Dendritic cell treated with granulocyte-macrophage colony-stimulating factor and Interleukin-4, amounts not matched to agents 40 ng/mL and 50 ng/mL, for 4 days (primary cell): ENCODE results near the gene PRPSAP1.

Experiments used
- H3K27ac Mint-ChIP-seq: one replicate; pipeline ENCODE4 v1.8.0; 2022; ENCODE audit warnings: mild to moderate bottlenecking, mixed read lengths
- H3K27me3 Mint-ChIP-seq: one replicate; pipeline ENCODE4 v1.8.0; 2022; ENCODE audit warnings: mild to moderate bottlenecking, mixed read lengths
- H3K36me3 Mint-ChIP-seq: one replicate; pipeline ENCODE4 v1.8.0; 2022; ENCODE audit warnings: low read depth, mixed read lengths
- H3K4me1 Mint-ChIP-seq: one replicate; pipeline ENCODE4 v1.8.0; 2022; ENCODE audit warnings: low read depth, mixed read lengths
- H3K4me3 Mint-ChIP-seq: one replicate; pipeline ENCODE4 v1.8.0; 2022; ENCODE audit warnings: mild to moderate bottlenecking, moderate library complexity, mixed read lengths
- H3K9me3 Mint-ChIP-seq: one replicate; pipeline ENCODE4 v1.8.0; 2022; ENCODE audit warnings: mixed read lengths
- intact Hi-C: fragments of 100-400 bp; cut with micrococcal nuclease; formaldehyde crosslinking; loops from one replicate; pipeline ENCODE4 v1.15.0; 2022

The PRPSAP1 gene

GRCh38 chr17:76378548-76379274, 25.0 kb upstream of the PRPSAP1 start:
- Mint-ChIP-seq H3K27ac (no peak overlapping the region), H3K9me3 (no peaks in the 10 kb centered on the region)

DNA sequence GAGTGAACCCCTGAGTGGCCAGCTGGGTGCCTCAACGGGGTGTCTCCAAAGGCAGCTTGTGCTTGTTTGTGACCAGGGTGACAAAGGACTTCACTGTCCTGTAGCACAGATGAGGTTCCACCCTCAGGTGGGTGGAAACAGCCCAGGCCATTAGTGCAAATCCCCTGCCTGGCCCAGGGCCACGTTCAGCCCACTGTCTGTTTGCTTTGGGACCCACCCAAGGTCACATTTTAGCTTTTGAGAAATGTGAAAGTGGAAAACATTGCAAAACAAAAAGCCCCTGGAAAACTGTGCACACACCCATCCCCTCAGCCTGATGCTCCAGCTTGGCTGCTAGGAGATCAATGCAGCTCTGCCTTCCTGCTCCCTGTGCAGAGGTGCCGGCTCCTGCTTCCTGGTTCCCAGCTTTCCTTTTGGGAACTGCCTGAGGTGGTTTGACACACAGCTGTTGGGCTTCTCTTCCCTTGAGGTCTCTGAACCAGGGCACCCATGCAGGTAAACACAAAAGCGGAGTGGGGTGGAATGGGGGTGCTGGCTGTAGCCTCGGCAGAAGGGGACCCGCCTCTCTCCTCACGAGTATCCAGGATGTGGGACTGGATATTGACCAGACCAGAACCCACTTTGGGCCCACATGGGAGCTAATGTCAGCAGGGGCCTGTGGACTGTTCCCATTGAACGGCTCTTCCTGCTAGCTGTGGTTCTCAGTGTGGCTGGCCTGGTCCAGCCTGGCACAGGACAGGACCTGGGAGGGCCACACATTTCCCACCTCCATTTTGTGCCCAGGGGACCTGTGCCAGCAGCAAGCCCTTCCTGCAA, 22.8 kb upstream of the PRPSAP1 start:
- H3K36me3 Mint-ChIP-seq: no peaks in the 10 kb centered on the region
- peaks cover 9% of the 10 kb centered on the region for H3K27me3 Mint-ChIP-seq
- intact Hi-C loops: no loop called here
- no peak overlapping the region for H3K27ac Mint-ChIP-seq
- H3K4me3 Mint-ChIP-seq: no peak overlapping the region
- peaks cover 23% of the 10 kb centered on the region for H3K4me1 Mint-ChIP-seq
- H3K9me3 Mint-ChIP-seq: no peaks in the 10 kb centered on the region

More at GRCh38 chr17:76378548-76379274, 25.0 kb upstream of the PRPSAP1 start:
- no peak overlapping the region for H3K4me3 Mint-ChIP-seq
- no peaks in the 10 kb centered on the region for H3K36me3 Mint-ChIP-seq
- H3K4me1 Mint-ChIP-seq: peaks cover 36% of the 10 kb centered on the region
- peaks cover 7% of the 10 kb centered on the region for H3K27me3 Mint-ChIP-seq
- intact Hi-C loops: no loop called here

DNA sequence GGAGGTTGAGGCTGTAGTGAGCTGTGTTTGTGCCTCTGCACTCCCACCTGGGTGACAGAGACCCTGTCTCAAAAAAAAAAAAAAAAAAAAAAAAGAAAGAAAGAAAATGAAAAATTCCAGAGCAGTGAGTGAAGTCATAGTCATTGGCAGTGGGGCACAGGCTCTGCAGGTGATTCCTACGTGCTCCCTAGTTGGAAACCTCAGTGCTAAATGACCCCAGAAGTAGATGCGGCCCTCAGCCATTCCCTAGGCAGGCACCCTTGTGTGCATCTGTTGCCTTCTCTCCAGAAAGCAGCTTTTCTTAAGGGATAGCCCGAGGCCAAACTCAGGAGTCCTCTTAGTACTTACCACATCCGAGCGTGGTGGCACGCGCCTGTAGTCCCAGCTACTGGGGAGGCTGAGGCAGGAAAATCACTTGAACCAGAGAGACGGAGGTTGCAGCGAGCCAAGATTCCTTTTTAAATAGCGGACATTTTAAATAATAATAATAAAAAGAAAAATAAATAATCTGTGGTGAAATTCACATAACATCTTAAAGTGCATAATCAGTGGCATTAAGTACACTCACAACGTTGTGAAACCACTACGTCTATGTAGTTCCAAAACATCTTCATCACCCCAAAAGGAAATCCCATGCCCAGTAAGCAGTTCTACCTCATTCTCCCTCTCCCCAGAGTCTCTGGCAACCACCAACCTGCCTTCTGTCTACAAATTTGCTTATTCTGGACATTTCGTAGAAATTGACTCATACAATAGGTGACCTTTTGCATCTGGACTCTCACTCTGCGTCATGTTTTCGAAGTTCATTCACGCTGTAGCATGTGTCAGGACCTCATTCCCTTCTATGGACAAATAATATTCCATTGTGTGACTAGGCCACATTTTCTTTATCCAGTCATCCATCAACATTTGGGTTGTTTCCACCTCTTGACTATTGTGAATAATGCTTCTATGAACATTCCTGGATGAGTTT, 18.2 kb upstream of the PRPSAP1 start:
- Mint-ChIP-seq H3K4me1 (peaks cover 7% of the 10 kb centered on the region), H3K36me3 (no peaks in the 10 kb centered on the region), H3K9me3 (no peaks in the 10 kb centered on the region), H3K27ac (no peak overlapping the region), H3K27me3 (peaks cover 18% of the 10 kb centered on the region), H3K4me3 (no peak overlapping the region)
- intact Hi-C loops: no loop called here

DNA sequence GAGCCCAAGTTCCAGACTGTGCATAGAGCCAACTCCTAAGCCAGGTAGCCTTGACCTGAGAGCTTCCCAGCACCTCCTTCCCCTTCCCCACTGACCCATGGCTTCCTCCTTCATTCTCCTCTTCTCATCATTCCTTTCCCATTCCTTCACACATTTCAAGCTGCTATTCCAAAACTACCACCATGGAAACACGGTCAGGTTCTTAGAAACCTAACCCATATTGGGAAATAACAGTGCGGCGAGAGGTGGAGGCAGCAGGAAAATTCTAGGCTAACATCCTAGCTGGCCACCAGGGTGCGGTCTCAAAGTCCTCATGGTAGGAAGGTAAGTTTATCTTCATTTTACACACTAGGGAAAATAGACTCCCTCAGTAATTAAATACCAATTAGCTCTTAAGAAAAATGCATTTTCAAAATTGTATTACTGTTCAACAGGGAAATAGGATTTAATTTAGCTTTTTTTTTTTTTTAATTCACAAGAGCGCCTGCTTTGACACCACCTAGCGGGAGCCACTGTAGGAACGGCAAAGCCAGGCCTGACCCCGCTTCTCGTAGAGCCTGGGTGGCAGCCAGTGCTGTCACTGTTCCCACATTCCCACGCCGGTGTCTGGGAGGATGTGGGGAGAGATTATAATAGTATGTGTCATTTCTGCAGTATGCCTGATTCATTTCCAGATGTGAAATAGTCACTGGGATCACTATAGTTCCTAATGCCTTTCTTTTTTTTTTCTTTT, 16.7 kb upstream of the PRPSAP1 start:
- Mint-ChIP-seq H3K4me3 (no peak overlapping the region), H3K4me1 (no peaks in the 10 kb centered on the region), H3K9me3 (no peaks in the 10 kb centered on the region), H3K36me3 (no peaks in the 10 kb centered on the region), H3K27me3 (peaks cover 25% of the 10 kb centered on the region), H3K27ac (no peak overlapping the region)
- intact Hi-C loops: no loop called here

DNA sequence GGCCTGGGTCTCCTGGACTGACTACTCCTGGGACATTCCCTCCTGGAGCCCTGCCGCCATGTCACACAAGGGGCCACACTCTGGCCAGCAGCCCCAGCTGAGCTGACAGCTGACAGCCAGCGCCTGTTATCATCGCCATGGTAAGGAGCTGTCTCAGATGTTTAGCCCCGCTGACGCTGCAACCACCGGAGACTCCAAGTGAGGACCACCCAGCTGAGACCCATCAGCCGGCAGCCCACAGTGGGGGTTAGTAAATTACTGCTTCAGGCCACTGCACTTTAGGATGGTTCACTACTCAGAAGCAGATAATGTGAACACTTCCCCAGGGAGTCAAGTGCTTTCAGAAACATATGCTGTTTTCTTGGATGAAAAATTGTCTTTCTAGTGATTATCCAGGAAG, 16.1 kb upstream of the PRPSAP1 start:
- Mint-ChIP-seq H3K27me3 (peaks cover 25% of the 10 kb centered on the region), H3K36me3 (no peaks in the 10 kb centered on the region), H3K27ac (no peak overlapping the region), H3K4me1 (no peaks in the 10 kb centered on the region), H3K4me3 (no peak overlapping the region), H3K9me3 (no peaks in the 10 kb centered on the region)
- intact Hi-C loops: no loop called here

DNA sequence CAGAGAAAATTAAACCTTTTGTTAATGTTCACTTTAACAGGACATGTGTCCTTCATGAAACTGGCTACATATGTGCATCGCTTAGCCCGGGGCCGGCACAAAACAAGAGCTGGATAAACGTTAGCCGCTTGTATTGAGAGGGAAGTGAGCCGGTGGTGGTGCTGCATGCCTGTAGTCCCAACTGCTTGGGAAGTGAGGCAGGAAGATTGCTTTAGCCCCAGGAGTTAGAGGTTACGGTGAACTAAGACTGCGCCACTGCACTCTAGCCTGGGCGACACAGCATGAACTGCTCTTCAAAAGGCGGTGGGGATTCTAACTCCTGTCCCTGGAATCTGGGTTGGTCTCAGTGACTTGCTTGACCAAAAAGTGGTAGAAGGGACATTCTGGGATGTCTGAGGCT, 15.7 kb upstream of the PRPSAP1 start:
- H3K4me3 Mint-ChIP-seq: no peak overlapping the region
- intact Hi-C loops: no loop called here
- no peaks in the 10 kb centered on the region for H3K36me3 Mint-ChIP-seq
- no peaks in the 10 kb centered on the region for H3K4me1 Mint-ChIP-seq
- no peaks in the 10 kb centered on the region for H3K9me3 Mint-ChIP-seq
- H3K27me3 Mint-ChIP-seq: peaks cover 26% of the 10 kb centered on the region
- no peak overlapping the region for H3K27ac Mint-ChIP-seq

DNA sequence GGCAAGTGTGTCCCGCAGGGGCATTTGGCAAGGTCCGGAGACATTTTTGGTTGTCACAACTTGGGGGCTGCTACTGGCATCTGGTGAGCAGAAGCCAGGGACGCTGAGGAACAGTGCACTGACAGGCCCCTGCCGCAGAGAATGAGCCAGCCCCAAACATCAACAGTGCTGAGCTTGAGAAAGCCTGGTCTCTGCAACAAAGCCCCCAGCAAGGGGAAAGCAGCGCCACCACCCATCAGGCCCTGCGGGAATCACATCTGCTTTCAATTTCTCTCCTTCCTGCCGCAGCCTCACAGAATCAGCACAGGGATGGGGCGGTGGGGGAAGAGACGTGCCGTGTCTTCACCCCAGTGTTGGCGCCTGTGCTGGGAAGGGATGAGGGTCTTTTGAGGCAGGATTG, 14.8 kb upstream of the PRPSAP1 start:
- Mint-ChIP-seq H3K27me3 (peaks cover 21% of the 10 kb centered on the region), H3K36me3 (no peaks in the 10 kb centered on the region), H3K9me3 (no peaks in the 10 kb centered on the region), H3K4me1 (peaks cover under 1% of the 10 kb centered on the region), H3K27ac (no peak overlapping the region), H3K4me3 (no peak overlapping the region)
- intact Hi-C loops: no loop called here

GRCh38 chr17:76367642-76368041, 13.9 kb upstream of the PRPSAP1 start:
- Mint-ChIP-seq H3K27ac (no peak overlapping the region), H3K4me1 (peaks cover 5% of the 10 kb centered on the region), H3K4me3 (no peak overlapping the region), H3K36me3 (no peaks in the 10 kb centered on the region), H3K9me3 (no peaks in the 10 kb centered on the region), H3K27me3 (peaks cover 23% of the 10 kb centered on the region)
- intact Hi-C loops: no loop called here

DNA sequence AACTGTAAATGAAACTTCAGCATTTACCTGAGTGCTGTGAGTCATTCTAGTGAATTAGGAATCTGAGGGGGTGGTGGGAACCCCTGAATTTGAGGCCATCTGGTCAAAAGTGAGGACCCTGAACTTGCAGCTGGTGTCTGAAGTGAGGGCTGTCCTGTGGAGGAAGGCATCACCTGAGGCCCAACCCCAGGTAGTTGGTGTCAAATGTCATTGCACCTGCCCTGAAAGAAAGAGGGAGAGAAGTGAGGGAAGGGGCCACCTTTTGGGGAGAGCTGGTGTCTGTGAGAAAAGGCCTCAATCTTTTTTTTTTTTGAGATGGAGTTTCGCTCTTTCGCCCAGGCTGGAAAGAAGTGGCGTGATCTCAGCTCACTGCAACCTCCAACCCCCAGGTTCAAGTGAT, 12.5 kb upstream of the PRPSAP1 start:
- intact Hi-C loops: no loop called here
- Mint-ChIP-seq H3K4me3 (no peak overlapping the region), H3K36me3 (no peaks in the 10 kb centered on the region)

DNA sequence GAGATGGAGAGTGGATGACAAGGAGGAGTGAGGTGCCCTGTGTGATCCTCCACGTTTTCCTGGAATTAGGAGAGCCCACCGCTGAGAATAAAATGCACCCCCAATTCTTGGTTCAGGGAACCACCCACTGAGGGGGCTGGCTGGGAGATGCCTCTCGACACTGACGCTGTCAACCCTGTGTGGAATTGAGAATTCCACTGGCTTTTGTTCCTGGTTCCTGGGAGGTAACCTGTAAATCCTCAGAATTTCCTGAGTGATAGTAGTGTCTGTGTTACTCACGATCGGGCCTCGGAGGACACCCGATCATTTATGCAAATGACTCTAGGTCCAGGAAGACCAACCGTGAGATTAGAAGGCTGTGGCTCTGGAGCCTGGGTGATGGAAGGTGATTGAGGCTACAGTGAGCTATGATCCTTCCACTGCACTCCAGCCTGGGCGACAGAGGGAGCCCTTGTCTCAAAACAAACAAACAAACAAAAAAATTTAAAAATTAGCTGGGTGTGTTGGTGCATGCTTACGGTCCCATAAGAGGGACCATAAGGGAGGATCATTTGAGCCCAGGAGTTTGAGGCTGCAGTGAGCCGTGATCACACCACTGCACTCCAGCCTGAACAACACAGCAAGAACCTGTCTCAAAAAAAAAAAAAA, 11.7 kb upstream of the PRPSAP1 start:
- intact Hi-C loops: no loop called here
- H3K27ac Mint-ChIP-seq: no peak overlapping the region
- H3K27me3 Mint-ChIP-seq: peaks cover 34% of the 10 kb centered on the region

More for the DNA sequence above, 12.5 kb upstream of the PRPSAP1 start:
- Mint-ChIP-seq H3K9me3 (no peaks in the 10 kb centered on the region), H3K27me3 (peaks cover 29% of the 10 kb centered on the region), H3K4me1 (peaks cover 5% of the 10 kb centered on the region), H3K27ac (no peak overlapping the region)

DNA sequence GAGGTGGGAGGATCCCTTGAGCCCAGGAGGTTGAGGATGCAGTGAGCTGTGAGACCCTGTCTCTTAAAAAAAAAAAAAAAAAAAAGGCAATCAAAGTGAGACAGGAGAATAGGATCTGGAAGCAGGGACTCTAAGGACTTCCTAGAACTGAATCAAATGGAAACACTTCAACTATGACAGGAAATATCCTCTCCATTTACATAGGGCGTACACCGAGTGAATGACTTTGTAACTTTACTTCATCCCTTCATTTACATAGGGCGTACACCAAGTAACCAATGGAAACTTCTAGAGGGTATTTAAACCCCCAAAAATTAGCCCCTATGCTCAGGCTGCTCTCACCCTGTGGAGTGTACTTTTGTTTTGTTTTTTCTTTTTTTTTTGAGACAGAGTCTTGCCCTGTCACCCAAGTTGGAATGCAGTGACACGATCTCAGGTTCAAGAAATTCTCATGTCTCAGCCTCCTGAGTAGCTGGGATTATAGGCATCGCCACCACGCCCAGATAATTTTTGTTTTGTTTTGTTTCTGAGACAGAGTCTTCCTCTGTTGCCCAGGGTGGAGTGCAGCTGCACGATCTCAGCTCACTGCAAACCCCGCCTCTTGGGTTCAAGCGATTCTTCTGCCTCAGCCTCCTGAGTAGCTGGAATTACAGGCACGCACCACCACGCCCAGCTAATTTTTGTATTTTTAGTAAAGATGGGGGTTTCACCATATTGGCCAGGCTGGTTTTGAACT, 9.6 kb upstream of the PRPSAP1 start:
- Mint-ChIP-seq H3K4me3 (no peak overlapping the region), H3K36me3 (no peaks in the 10 kb centered on the region), H3K4me1 (peaks cover 5% of the 10 kb centered on the region), H3K27me3 (peaks cover 37% of the 10 kb centered on the region), H3K27ac (no peak overlapping the region), H3K9me3 (no peaks in the 10 kb centered on the region)
- intact Hi-C loops: no loop called here

More for the DNA sequence above, 11.7 kb upstream of the PRPSAP1 start:
- H3K9me3 Mint-ChIP-seq: no peaks in the 10 kb centered on the region
- no peak overlapping the region for H3K4me3 Mint-ChIP-seq
- no peaks in the 10 kb centered on the region for H3K36me3 Mint-ChIP-seq
- peaks cover 5% of the 10 kb centered on the region for H3K4me1 Mint-ChIP-seq

GRCh38 chr17:76360461-76360860, 6.7 kb upstream of the PRPSAP1 start:
- Mint-ChIP-seq H3K9me3 (no peaks in the 10 kb centered on the region), H3K27ac (no peak overlapping the region), H3K4me1 (peaks cover 5% of the 10 kb centered on the region), H3K27me3 (peaks cover 33% of the 10 kb centered on the region), H3K4me3 (no peak overlapping the region), H3K36me3 (no peaks in the 10 kb centered on the region)
- intact Hi-C loops: no loop called here
